Mucosa of descending colon (tissue), 3 donors: Measurements from ENCODE around the gene SF3A2. TPM values are rescaled to one million over a fixed set of nuclear protein-coding genes. Genes with fewer than 3 reads are reported as not detected.
"Not testable (repeated sequence)": the region's sequence is repeated elsewhere in the genome, so short reads cannot be mapped to it uniquely, and the experiment has no call there.

Experiments used
- ATAC-seq: fragments of 200-7000 bp; cut with Tn5 transposase; one replicate; pipeline ENCODE4 v1.9.1; 2020; ENCODE audit warnings: mild to moderate bottlenecking, moderate library complexity
- DNase-seq, 3 donors: peaks; one replicate each; pipeline ENCODE4 v3.0.0-alpha.2; 2020
- H3K36me3 ChIP-seq: fragments of 200-600 bp; one replicate; pipeline ENCODE4 v1.8.0; 2021; ENCODE audit warnings: low read depth, mild to moderate bottlenecking
- H3K4me1 ChIP-seq: fragments of 200-600 bp; one replicate; pipeline ENCODE4 v1.8.0; 2021; ENCODE audit warnings: low read depth, mild to moderate bottlenecking
- H3K4me3 ChIP-seq: fragments of 200-600 bp; one replicate; pipeline ENCODE4 v1.8.0; 2021; ENCODE audit warnings: mild to moderate bottlenecking
- H3K9me3 ChIP-seq: fragments of 200-600 bp; one replicate; pipeline ENCODE4 v1.8.0; 2021; ENCODE audit warnings: mild to moderate bottlenecking
- CTCF ChIP-seq: fragments of 200-600 bp; IDR thresholded peaks from one replicate; pipeline ENCODE4 v1.8.0; 2022; ENCODE audit warnings: antibody characterized with exemption, mild to moderate bottlenecking
- intact Hi-C, 2 donors: fragments of 100-400 bp; cut with DNase I in 1 of 2; cut with micrococcal nuclease in 1 of 2; formaldehyde crosslinking; loops; one replicate each; pipeline versions ENCODE4 v1.11.0 to v1.11.1; 2022; cut with DNase I, micrococcal nuclease
- total RNA-seq, 3 donors: library from RNA; stranded (reverse); fragmentation: NEBNext Ultra II Directional in 2 of 3; extraction: Animal tissue kit (Norgen Biotek cat#: 25700) in 2 of 3; gene quantifications; one replicate each; pipeline versions ENCODE4 v1.2.1 to v1.2.4, GENCODE V29; 2021 to 2023
- donor health status: DM: no; HTN: no; CAD: no; lungs with moderate emphysema.
- donor health status: DM: no; HTN: no; CAD: no.
- donor health status: DM: no; HTN: yes; CAD: no.

SF3A2 gene
- total RNA-seq, 3 donors from 2014 or later = 60.6 to 81.2 (median 68.2) TPM

GRCh38 chr19:2278459-2279158 lies 42.0 kb downstream of the SF3A2 start:
- peak; percentile 51 to 81 (median 77) for DNase-seq

GRCh38 chr19:2280633-2281264 lies 44.1 kb downstream of the SF3A2 start:
- TF ChIP-seq CTCF = no peak
- peak in 2 of 3 donors; percentile 23 to 56 for DNase-seq
- Histone ChIP-seq H3K4me3 (no peak overlapping the region), H3K9me3 (no peaks in the 10 kb centered on the region), H3K36me3 (no peaks in the 10 kb centered on the region), H3K4me1 (peaks cover 12% of the 10 kb centered on the region)
- intact Hi-C loops = no loop called here
- no peak for ATAC-seq

More at GRCh38 chr19:2278459-2279158, 42.0 kb downstream of the SF3A2 start:
- Histone ChIP-seq H3K9me3 (no peaks in the 10 kb centered on the region), H3K36me3 (no peaks in the 10 kb centered on the region), H3K4me1 (peaks cover 31% of the 10 kb centered on the region), H3K4me3 (no peak overlapping the region)
- intact Hi-C loops = loop anchor here in 1 of 2 donors (10.0 kb wide), 1 partner anchor 124 kb away; the partner anchor contains the start of gene AP3D1
- ATAC-seq = peak; percentile 48
- TF ChIP-seq CTCF = no peak

GRCh38 chr19:2281265-2282061 lies 44.8 kb downstream of the SF3A2 start:
- DNase-seq, H3K4me1 ChIP-seq, H3K4me3 ChIP-seq, H3K9me3 ChIP-seq, H3K36me3 ChIP-seq, intact Hi-C loops: not testable (repeated sequence)
- ATAC-seq = peak; percentile 3

- Histone ChIP-seq H3K36me3 (no peaks in the 10 kb centered on the region), H3K4me1 (peaks cover 4% of the 10 kb centered on the region), H3K9me3 (no peaks in the 10 kb centered on the region), H3K4me3 (no peak within 1 kb of the TSS)
- ATAC-seq = peak; percentile 65
- intact Hi-C loops = no loop called here
- no peak for TF ChIP-seq CTCF
- peak; percentile 66 to 90 (median 74) for DNase-seq
Measured at GRCh38 chr19:2282062-2282861, 45.6 kb downstream of the SF3A2 start, which contains the start of gene PEAK3. PEAK3 (minus strand) TSS chr19:2282175; CDS start chr19:2280931, 1,244 bp downstream.

- DNase-seq (no peak), ATAC-seq (no peak)
- H3K9me3 ChIP-seq = no peaks in the 10 kb centered on the region
- no peak overlapping the region for H3K4me3 ChIP-seq
- intact Hi-C loops = no loop called here
- H3K36me3 ChIP-seq = no peaks in the 10 kb centered on the region
- TF ChIP-seq CTCF = no peak
- H3K4me1 ChIP-seq = peaks cover 4% of the 10 kb centered on the region
Measured at GRCh38 chr19:2282862-2283237, 46.2 kb downstream of the SF3A2 start.
